GM12878 (cell line): ENCODE data around the gene ANO7. TPM values are rescaled to one million over a fixed set of nuclear protein-coding genes. Genes with fewer than 3 reads are reported as not detected.
A peak's percentile ranks its signal among the peaks of the same experiment; 100 is the strongest.

Source experiments
- ATAC-seq: fragments of 200-7000 bp; cut with Tn5 transposase; 3 replicates; pipeline ENCODE4 v1.9.1; 2020; ENCODE audit warnings: mild to moderate bottlenecking, moderate library complexity
- BruUV-seq: library from RNA; stranded (reverse); fragments of 400-500 nt; replicated peaks from 2 replicates; lab custom pipeline; 2021; lab: Mats Ljungman, UMichigan
- CTCF ChIA-PET: fragments of 300-600 bp; sonication (Branson Sonifier 250); formaldehyde crosslinking; extraction: SDS; loops from one replicate; lab custom pipeline; 2021; ENCODE audit warnings: inconsistent platforms; lab: Yijun Ruan, JAX
- POLR2A ChIA-PET: fragments of 350-600 bp; formaldehyde crosslinking; extraction: SDS; loops from one replicate; lab custom pipeline; 2021; ENCODE audit warnings: inconsistent platforms; lab: Charles Lee
- RAD21 ChIA-PET: fragments of 300-600 bp; sonication (Branson Sonifier 250); formaldehyde crosslinking; loops from one replicate; lab custom pipeline; 2023; ENCODE audit warnings: antibody characterized with exemption; ENCODE audit not compliant: unreplicated experiment; lab: Charles Lee
- SMC1A ChIA-PET: fragments of 300-600 bp; sonication (Branson Sonifier 250); formaldehyde crosslinking; loops from one replicate; lab custom pipeline; 2023; ENCODE audit not compliant: unreplicated experiment, uncharacterized antibody; lab: Charles Lee
- DNase-seq: peaks from one replicate; pipeline ENCODE4 v3.0.0-alpha.2; 2011; ENCODE audit warnings: low read depth, low spot score
- FAIRE-seq: peaks from 3 replicates; lab custom pipeline; 2011; peaks lifted over from hg19 to GRCh38; lab: Jason Lieb, UNC
- H2AFZ ChIP-seq: 2 replicates; pipeline ENCODE4 v1.6.0; 2011; ENCODE audit warnings: low read depth, low read length, control low read depth; ENCODE audit not compliant: control insufficient read depth
- H3K27ac ChIP-seq: 2 replicates; pipeline ENCODE4 v1.5.1; 2011; ENCODE audit warnings: control low read depth; ENCODE audit not compliant: control insufficient read depth, insufficient read depth
- H3K27me3 ChIP-seq, 2 experiments: replicated peaks in 1 of 2; 2 replicates each; pipeline versions ENCODE4 v1.6.0 to v1.6.1; 2011; ENCODE audit warnings: low read length in 1 of 2; ENCODE audit not compliant: control insufficient read depth in 2 of 2, insufficient read depth in 2 of 2
- H3K36me3 ChIP-seq, 2 experiments: 2 replicates each; pipeline ENCODE4 v1.5.1; 2011; ENCODE audit warnings: low read length in 1 of 2; ENCODE audit not compliant: control insufficient read depth in 2 of 2, insufficient read depth in 2 of 2
- H3K4me1 ChIP-seq: 2 replicates; pipeline ENCODE4 v1.6.1; 2011; ENCODE audit warnings: mild to moderate bottlenecking, low read length, moderate library complexity, mixed read lengths; ENCODE audit not compliant: control insufficient read depth, insufficient read depth
- H3K4me2 ChIP-seq: 2 replicates; pipeline ENCODE4 v1.6.0; 2011; ENCODE audit warnings: control low read depth; ENCODE audit not compliant: control insufficient read depth, insufficient read depth
- H3K4me3 ChIP-seq: fragments of 200-600 bp; sonication (generic); 2 replicates; pipeline ENCODE4 v1.5.1; 2016
- H3K79me2 ChIP-seq: 2 replicates; pipeline ENCODE4 v1.6.0; 2011; ENCODE audit warnings: low read length; ENCODE audit not compliant: control insufficient read depth, insufficient read depth
- H3K9ac ChIP-seq: 2 replicates; pipeline ENCODE4 v1.8.0; 2011; ENCODE audit warnings: low read length, control low read depth, mixed read lengths; ENCODE audit not compliant: control insufficient read depth, insufficient read depth
- H3K9me3 ChIP-seq: replicated peaks from 3 replicates; pipeline ENCODE4 v1.5.1; 2011; ENCODE audit warnings: mild to moderate bottlenecking, low read length; ENCODE audit not compliant: control insufficient read depth, insufficient read depth
- H4K20me1 ChIP-seq: 2 replicates; pipeline ENCODE4 v1.6.0; 2011; ENCODE audit not compliant: control insufficient read depth, insufficient read depth
- BCL3 ChIP-seq: IDR thresholded peaks from 2 replicates; pipeline ENCODE4 v1.6.1; 2011; ENCODE audit warnings: borderline replicate concordance, low read depth, mild to moderate bottlenecking, moderate library complexity, low read length; ENCODE audit not compliant: insufficient read depth, poor library complexity, severe bottlenecking
- BMI1 ChIP-seq: fragments of 450-650 bp; IDR thresholded peaks from 2 replicates; pipeline ENCODE4 v1.6.1; 2016; ENCODE audit warnings: mild to moderate bottlenecking, moderate library complexity, borderline replicate concordance
- CTCF ChIP-seq, 3 experiments: IDR thresholded peaks in 2 of 3; conservative IDR thresholded peaks in 1 of 3; 2 replicates each; pipeline ENCODE4 v1.5.1; 2011; ENCODE audit warnings: low read depth in 3 of 3, low read length in 3 of 3, mild to moderate bottlenecking in 3 of 3, control low read depth in 2 of 3, moderate library complexity in 2 of 3, inconsistent platforms in 1 of 3, mixed read lengths in 1 of 3; ENCODE audit not compliant: control insufficient read depth in 2 of 3, insufficient read depth in 1 of 3; ENCODE audit errors: extremely low read depth in 1 of 3
- HDGF ChIP-seq: fragments of 450-650 bp; IDR thresholded peaks from 2 replicates; pipeline ENCODE4 v1.6.1; 2016; ENCODE audit warnings: antibody characterized with exemption
- IRF5 ChIP-seq: fragments of 450-650 bp; IDR thresholded peaks from 2 replicates; pipeline ENCODE4 v1.6.1; 2017; ENCODE audit warnings: borderline replicate concordance
- MXI1 ChIP-seq: fragments of 150-350 bp; IDR thresholded peaks from 2 replicates; pipeline ENCODE4 v1.6.1; 2011; ENCODE audit warnings: low read depth, mild to moderate bottlenecking, inconsistent platforms, low read length, improper control_type of control experiment
- NFYB ChIP-seq: IDR thresholded peaks from 2 replicates; pipeline ENCODE4 v1.6.1; 2011; ENCODE audit warnings: low read depth, mild to moderate bottlenecking, low read length, improper control_type of control experiment, moderate library complexity; ENCODE audit not compliant: insufficient read depth
- PML ChIP-seq: IDR thresholded peaks from 2 replicates; pipeline ENCODE4 v1.6.1; 2012; ENCODE audit warnings: low read length, inconsistent platforms
- RCOR1 ChIP-seq: conservative IDR thresholded peaks from 2 replicates; pipeline ENCODE4 v1.6.1; 2012; ENCODE audit warnings: low read depth, low read length, improper control_type of control experiment
- USF1 ChIP-seq: IDR thresholded peaks from 2 replicates; pipeline ENCODE4 v1.6.1; 2011; ENCODE audit warnings: borderline replicate concordance, low read depth, mild to moderate bottlenecking, moderate library complexity, mixed read lengths, low read length; ENCODE audit not compliant: insufficient read depth; ENCODE audit errors: extremely low read length
- YY1 ChIP-seq: IDR thresholded peaks from 2 replicates; pipeline ENCODE4 v1.6.1; 2011; ENCODE audit warnings: low read depth, mild to moderate bottlenecking, low read length
- ZNF622 ChIP-seq: fragments of 450-650 bp; IDR thresholded peaks from 2 replicates; pipeline ENCODE4 v1.6.1; 2017; ENCODE audit warnings: mild to moderate bottlenecking, inconsistent platforms
- ZNF687 ChIP-seq: fragments of 450-650 bp; IDR thresholded peaks from 2 replicates; pipeline ENCODE4 v1.6.1; 2017; ENCODE audit warnings: mild to moderate bottlenecking, moderate library complexity
- WGBS: methylation state at CpG from one replicate; pipeline ENCODE4 v1.1.6; 2016; ENCODE audit warnings: low lambda C conversion rate; ENCODE audit not compliant: insufficient replicate concordance, insufficient coverage; ENCODE audit errors: missing lambda C conversion rate; 5-methylcytosine and 5-hydroxymethylcytosine counted together
- in situ Hi-C: fragments of 300-500 bp; cut with MboI; formaldehyde crosslinking; loops from 9 replicates; pipeline ENCODE4 v1.14.3; 2018; ENCODE audit warnings: mixed read lengths
- intact Hi-C: fragments of 100-400 bp; cut with micrococcal nuclease; formaldehyde crosslinking; loops from one replicate; pipeline ENCODE4 v1.14.2; 2022; ENCODE audit not compliant: unreplicated experiment
- polyA plus RNA-seq, 11 experiments: library from polyadenylated mRNA; depleted of rRNA in 4 of 11; unstranded in 6 of 11; stranded (reverse) in 5 of 11; fragments of >200 nt; fragmentation: Nextera tagmentation in 4 of 11; fragmentation: Illumina TruSeq in 1 of 11; extraction: Ambion mirVana in 4 of 11; extraction: Trizol in 1 of 11; gene quantifications; 1 replicate in 1 of 11; 2 replicates in 10 of 11; pipeline versions ENCODE4 v1.2.1 to v1.2.3, GENCODE V29; 2011 to 2016; ENCODE audit warnings: inconsistent platforms in 2 of 11, missing spikeins in 2 of 11, low read depth in 1 of 11
- total RNA-seq, 4 experiments: library from RNA; depleted of rRNA in 3 of 4; stranded (reverse); fragments of >200 nt in 3 of 4; fragmentation: Illumina TruSeq in 1 of 4; extraction: Trizol in 1 of 4; gene quantifications; 2 replicates each; pipeline versions ENCODE4 v1.2.1 to v1.2.3, GENCODE V29; 2013 to 2021

Gene ANO7
- total and polyA plus RNA-seq, 10 of the 15 experiments (the other 5 are each of a cell fraction or from before 2014, with no cell fraction given) = 0.08 to 1.4 (median 0.44) TPM

- 58% methylated on average over 18 of the region's 27 CpGs for WGBS
- Histone ChIP-seq H3K79me2 (no peaks in the 10 kb centered on the region), H3K9ac (no peak overlapping the region), H3K36me3 (no peaks in the 10 kb centered on the region), H3K4me1 (no peaks in the 10 kb centered on the region), H2AFZ (no peak overlapping the region), H3K27me3 (no peaks in the 10 kb centered on the region), H3K4me3 (no peak overlapping the region), H3K27ac (no peak overlapping the region), H3K4me2 (no peak overlapping the region), H3K9me3 (no peaks in the 10 kb centered on the region), H4K20me1 (no peaks in the 10 kb centered on the region)
- CTCF ChIA-PET = no interaction called here
- DNase-seq (no peak), ATAC-seq (peak; percentile 13; the same call in 1 of the 3 replicates), FAIRE-seq (no peak)
- intact Hi-C loops (no loop called here), in situ Hi-C loops (no loop called here)
- RAD21 ChIA-PET = no interaction called here
- POLR2A ChIA-PET = no interaction called here
- BruUV-seq = no TSS peak
- SMC1A ChIA-PET = no interaction called here
- TF ChIP-seq ZNF622 (no peak), BCL3 (no peak), IRF5 (no peak), PML (no peak), ZNF687 (no peak), YY1 (no peak), CTCF (IDR thresholded peaks at IDR 0.05 in 2 of 3, conservative IDR thresholded peaks at IDR 0.05 in 1 of 3; ENCODE audit: control insufficient read depth in 2 of 3, extremely low read depth in 1 of 3, insufficient read depth in 1 of 3, low read depth in 3 of 3, low read length in 3 of 3) (no peak), USF1 (no peak), HDGF (no peak), MXI1 (no peak), BMI1 (no peak), NFYB (no peak), RCOR1 (no peak)
These were observed 14.9 kb downstream of the ANO7 start for GRCh38 chr2:241203218-241204009.
